DMS 273 treated with DMSO at 0.1 percent for 48 hours (cell line): ENCODE measurements around the gene KCNMA1.

Source experiments
- DNase-seq: peaks from one replicate; lab custom pipeline; 2025; lab: John Stamatoyannopoulos, UW

The KCNMA1 gene

GRCh38 chr10:77266242-77266641, 371.4 kb downstream of the KCNMA1 start:
- DNase-seq: no peak

GRCh38 chr10:77264527-77264926, 373.1 kb downstream of the KCNMA1 start:
- DNase-seq: no peak

- no peak for DNase-seq
Measured at GRCh38 chr10:77264107-77264506, 373.5 kb downstream of the KCNMA1 start.

- no peak for DNase-seq
Measured at GRCh38 chr10:77263700-77264099, 373.9 kb downstream of the KCNMA1 start.

GRCh38 chr10:77261146-77261545, 376.5 kb downstream of the KCNMA1 start:
- DNase-seq: no peak

- DNase-seq: no peak
Measured at GRCh38 chr10:77259171-77259874, 378.3 kb downstream of the KCNMA1 start.

GRCh38 chr10:77256346-77256745, 381.3 kb downstream of the KCNMA1 start:
- no peak for DNase-seq

GRCh38 chr10:77253556-77254064, 384.0 kb downstream of the KCNMA1 start:
- DNase-seq: no peak

- no peak for DNase-seq
Measured at GRCh38 chr10:77253147-77253545, 384.5 kb downstream of the KCNMA1 start.

GRCh38 chr10:77252380-77253146, 385.0 kb downstream of the KCNMA1 start:
- DNase-seq: no peak

GRCh38 chr10:77251297-77252013, 386.2 kb downstream of the KCNMA1 start:
- DNase-seq: no peak

- no peak for DNase-seq
Measured at GRCh38 chr10:77249901-77250459, 387.6 kb downstream of the KCNMA1 start.

- no peak for DNase-seq
Measured at GRCh38 chr10:77248104-77248790, 389.4 kb downstream of the KCNMA1 start.

- no peak for DNase-seq
Measured at GRCh38 chr10:77247031-77247990, 390.3 kb downstream of the KCNMA1 start.

GRCh38 chr10:77245953-77246352, 391.7 kb downstream of the KCNMA1 start:
- no peak for DNase-seq

GRCh38 chr10:77244746-77245145, 392.9 kb downstream of the KCNMA1 start:
- no peak for DNase-seq

GRCh38 chr10:77244286-77244685, 393.3 kb downstream of the KCNMA1 start:
- no peak for DNase-seq

GRCh38 chr10:77241350-77241725, 396.3 kb downstream of the KCNMA1 start:
- no peak for DNase-seq

- DNase-seq: no peak
Measured at GRCh38 chr10:77240706-77241349, 396.8 kb downstream of the KCNMA1 start.

- DNase-seq: no peak
Measured at GRCh38 chr10:77240041-77240652, 397.5 kb downstream of the KCNMA1 start.
